Bone marrow (tissue), 2 donors: ENCODE results near the gene NPNT.
"Not testable (repeated sequence)": the region's sequence is repeated elsewhere in the genome, so short reads cannot be mapped to it uniquely, and the experiment has no call there.

ENCODE experiments used
- DNase-seq, 2 donors: peaks; one replicate each; lab custom pipeline; 2025; lab: John Stamatoyannopoulos, UW

NPNT gene

GRCh38 chr4:105894660-105895582 lies at the start of gene NPNT:
Gene NPNT, plus strand, starts transcription at chr4:105895471. Its CDS starts 182 bp downstream, at chr4:105895653.
- DNase-seq: no peak

- DNase-seq: no peak
These were observed 49.7 kb upstream of the NPNT start for GRCh38 chr4:105845559-105845958.

- not testable (repeated sequence) for DNase-seq
These were observed 46.9 kb upstream of the NPNT start for GRCh38 chr4:105848359-105848758.

GRCh38 chr4:105851196-105851595 lies 44.1 kb upstream of the NPNT start:
- DNase-seq: no peak

- not testable (repeated sequence) for DNase-seq
These were observed 43.0 kb upstream of the NPNT start for GRCh38 chr4:105852230-105852629.

- DNase-seq: no peak
These were observed 36.7 kb upstream of the NPNT start for GRCh38 chr4:105858466-105859040.

- DNase-seq: no peak
These were observed 36.0 kb upstream of the NPNT start for GRCh38 chr4:105859233-105859632.

- DNase-seq: no peak
These were observed 24.3 kb upstream of the NPNT start for GRCh38 chr4:105870963-105871362.

GRCh38 chr4:105871997-105872396 lies 23.3 kb upstream of the NPNT start:
- DNase-seq: no peak

- no peak for DNase-seq
These were observed 20.0 kb upstream of the NPNT start for GRCh38 chr4:105875233-105875632.

GRCh38 chr4:105878668-105879067 lies 16.6 kb upstream of the NPNT start:
- DNase-seq: no peak

GRCh38 chr4:105887508-105887907 lies 7.8 kb upstream of the NPNT start:
- no peak for DNase-seq

- DNase-seq: no peak
These were observed 551 bp downstream of the NPNT start for GRCh38 chr4:105895583-105896460.

GRCh38 chr4:105896461-105896942 lies 1.2 kb downstream of the NPNT start:
- DNase-seq: no peak

- DNase-seq: no peak
These were observed 1.9 kb downstream of the NPNT start for GRCh38 chr4:105896984-105897775.

- no peak for DNase-seq
These were observed 5.3 kb downstream of the NPNT start for GRCh38 chr4:105900541-105900940.

GRCh38 chr4:105902550-105903262 lies 7.4 kb downstream of the NPNT start:
- no peak for DNase-seq

- DNase-seq: no peak
These were observed 14.6 kb downstream of the NPNT start for GRCh38 chr4:105909787-105910281.

- DNase-seq: no peak
These were observed 16.2 kb downstream of the NPNT start for GRCh38 chr4:105911426-105911825.

- DNase-seq: no peak
These were observed 17.4 kb downstream of the NPNT start for GRCh38 chr4:105912633-105913032.
